Measurements from ENCODE around the gene CARD14.

CARD14 gene

DNA sequence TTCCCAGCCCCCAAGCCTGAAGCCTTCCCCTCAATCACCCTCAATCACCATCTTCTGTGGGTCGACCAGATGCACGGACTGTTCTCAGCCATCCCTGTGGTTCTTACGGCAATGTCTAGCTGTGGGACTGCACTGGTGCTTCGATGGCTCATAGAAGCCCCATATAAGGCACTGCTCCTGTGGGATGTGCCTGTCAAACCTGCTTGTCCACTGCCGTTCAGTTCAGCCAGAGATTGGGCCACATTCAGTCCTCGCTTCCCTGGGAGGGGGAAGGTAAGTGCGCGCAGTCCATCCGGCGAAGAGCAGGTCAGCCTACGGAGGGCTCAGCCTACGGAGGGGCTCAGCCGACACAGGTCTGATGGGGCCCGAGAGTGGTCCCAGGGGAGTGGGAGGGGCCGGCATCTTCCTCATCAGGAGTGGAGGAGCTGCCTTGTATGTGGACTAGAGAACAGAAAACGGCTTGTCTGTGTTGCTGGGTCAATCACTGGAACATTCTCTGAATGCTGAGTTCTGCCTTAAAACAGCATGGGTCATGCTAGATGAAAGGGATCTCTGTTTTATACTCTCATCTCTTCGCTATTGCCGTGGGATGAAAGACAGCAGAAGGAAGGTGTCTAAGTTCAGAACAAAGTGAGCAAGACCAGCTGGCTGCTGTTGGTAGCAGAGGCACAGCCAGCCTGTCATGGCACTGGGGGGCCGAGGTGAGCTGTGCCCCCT lies at the start of gene CARD14:
TSS of gene CARD14 (plus strand) at position 247 of the 717 bp plus-strand sequence. CDS start 11,409 bp downstream, outside the sequence.
- H3K4me3 Mint-ChIP-seq, result no peak within 1 kb of the TSS
- no peak for ATAC-seq

DNA sequence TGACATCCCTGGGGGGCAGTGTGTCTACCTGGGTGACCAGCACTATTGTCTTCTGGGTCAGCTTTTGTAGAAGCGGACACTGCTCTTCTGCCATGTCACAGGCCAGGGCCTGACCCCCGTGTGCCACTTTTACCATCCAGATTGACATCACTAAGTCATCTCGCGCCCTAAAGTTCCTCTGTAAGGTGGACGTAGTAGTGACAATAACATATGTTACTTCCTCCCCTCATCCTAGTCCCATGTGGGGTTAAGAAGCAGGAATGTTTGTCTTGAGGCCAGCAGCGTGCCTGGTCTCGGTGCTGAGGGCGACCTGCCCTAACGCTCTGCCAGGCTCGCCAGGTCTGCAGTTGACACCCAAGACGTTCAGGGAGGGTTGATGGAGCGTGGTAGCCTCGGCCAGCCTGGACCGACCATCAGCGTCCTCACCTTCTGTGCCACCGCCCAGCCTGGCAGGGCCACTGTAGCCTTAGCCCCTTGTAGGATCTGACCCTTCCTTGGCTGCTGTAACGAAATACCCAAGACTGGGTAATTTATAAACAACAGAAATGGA lies 47.7 kb upstream of the CARD14 start:
- H3K27ac Mint-ChIP-seq, result no peak overlapping the region

More for the DNA sequence above, at the start of gene CARD14:
- Mint-ChIP-seq H3K9me3 (peaks cover 4% of the 10 kb centered on the region), H3K4me1 (no peaks in the 10 kb centered on the region), H3K27ac (no peak within 1 kb of the TSS), H3K36me3 (no peaks in the 10 kb centered on the region), H3K27me3 (peaks cover 48% of the 10 kb centered on the region)

DNA sequence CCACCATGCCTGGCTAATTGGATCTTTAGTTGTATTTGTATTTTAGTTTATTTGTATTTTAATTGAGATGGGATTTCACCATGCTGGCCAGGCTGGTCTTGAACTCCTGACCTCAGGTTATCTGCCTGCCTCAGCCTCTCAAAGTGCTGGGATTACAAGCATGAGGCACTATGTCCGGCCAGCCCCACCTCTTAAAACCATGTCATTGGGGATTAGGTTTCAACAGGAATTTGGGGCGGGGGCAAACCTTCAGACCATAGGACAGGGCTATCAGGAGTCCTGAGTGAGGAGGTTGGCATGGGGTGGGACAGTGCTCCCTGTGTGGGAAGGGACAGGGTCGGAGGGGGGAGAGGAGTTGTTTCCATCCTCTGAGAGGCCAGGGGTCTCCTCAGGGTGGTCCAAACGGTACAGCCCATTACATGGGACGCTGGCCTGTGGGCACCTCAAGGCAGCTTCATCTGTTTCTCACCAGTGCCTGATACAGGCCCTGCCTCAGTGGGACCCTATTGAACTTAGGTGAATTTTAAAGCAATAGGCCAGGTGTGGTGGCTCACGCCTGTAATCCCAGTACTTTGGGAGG lies 46.8 kb upstream of the CARD14 start:
- H3K4me3 Mint-ChIP-seq, result no peak overlapping the region
- H3K36me3 Mint-ChIP-seq, result no peaks in the 10 kb centered on the region
- no peaks in the 10 kb centered on the region for H3K9me3 Mint-ChIP-seq

More for the DNA sequence above, 47.7 kb upstream of the CARD14 start:
- Mint-ChIP-seq H3K36me3 (no peaks in the 10 kb centered on the region), H3K27me3 (peaks cover 9% of the 10 kb centered on the region), H3K9me3 (no peaks in the 10 kb centered on the region), H3K4me3 (no peak overlapping the region), H3K4me1 (no peaks in the 10 kb centered on the region)
- no peak for ATAC-seq

DNA sequence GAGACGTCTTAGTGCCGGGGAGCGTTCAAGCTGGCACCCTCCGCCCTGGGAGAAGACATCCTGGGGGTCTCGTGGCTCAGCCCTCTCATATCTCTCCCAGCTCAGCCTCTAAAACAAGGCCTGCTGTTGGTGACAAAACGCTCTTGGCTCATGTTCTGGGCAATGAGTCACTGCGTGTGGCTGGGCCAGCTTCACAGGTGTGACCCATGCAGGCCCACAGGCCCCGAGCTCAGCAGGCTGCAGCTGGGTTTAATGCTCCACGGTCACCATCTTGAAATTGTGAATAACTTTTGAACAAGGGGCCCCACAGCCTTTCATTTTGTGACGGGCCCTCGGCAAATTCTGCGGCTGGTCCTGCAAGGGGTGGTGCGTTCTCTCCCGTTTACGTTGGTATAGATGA lies 46.0 kb upstream of the CARD14 start:
- no peaks in the 10 kb centered on the region for H3K9me3 Mint-ChIP-seq
- H3K27me3 Mint-ChIP-seq, result peaks cover 9% of the 10 kb centered on the region
- ATAC-seq, result no peak
- H3K36me3 Mint-ChIP-seq, result no peaks in the 10 kb centered on the region
- H3K4me3 Mint-ChIP-seq, result no peak overlapping the region
- H3K4me1 Mint-ChIP-seq, result no peaks in the 10 kb centered on the region
- H3K27ac Mint-ChIP-seq, result no peak overlapping the region

More for the DNA sequence above, 46.8 kb upstream of the CARD14 start:
- peaks cover 9% of the 10 kb centered on the region for H3K27me3 Mint-ChIP-seq
- no peak overlapping the region for H3K27ac Mint-ChIP-seq
- ATAC-seq, result no peak
- no peaks in the 10 kb centered on the region for H3K4me1 Mint-ChIP-seq

DNA sequence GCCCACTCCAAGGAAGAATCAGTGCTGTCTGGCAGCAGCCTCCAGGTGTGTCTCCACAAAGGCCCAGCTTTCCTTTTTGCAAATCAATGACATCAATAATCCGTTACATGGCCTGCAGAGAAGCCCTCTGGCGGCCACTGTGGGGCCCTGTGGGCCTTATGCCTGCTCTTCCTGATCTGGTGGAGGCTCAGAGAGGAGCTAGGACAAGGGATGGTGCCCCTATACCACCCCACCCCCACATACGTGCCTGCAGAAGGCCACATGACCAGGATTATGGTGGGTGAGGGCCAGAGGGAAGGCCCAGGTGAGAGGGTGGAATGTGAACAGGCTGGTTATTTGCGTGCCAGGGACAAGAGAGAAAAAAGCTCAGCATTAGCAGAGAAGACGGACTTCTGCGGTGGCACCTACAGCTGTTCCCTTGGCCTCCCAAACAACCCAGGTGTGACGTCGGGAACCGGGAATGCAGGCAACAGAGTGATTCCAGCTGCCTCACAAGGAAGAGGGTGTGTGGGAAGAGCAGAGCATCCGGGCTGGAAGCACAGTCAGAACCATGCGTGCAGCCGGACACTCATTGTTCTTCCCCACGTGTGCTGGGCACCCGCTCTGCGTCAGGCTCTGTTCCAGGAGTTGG lies 45.4 kb upstream of the CARD14 start:
- Mint-ChIP-seq H3K27ac (no peak overlapping the region), H3K9me3 (no peaks in the 10 kb centered on the region), H3K4me3 (no peak overlapping the region), H3K36me3 (no peaks in the 10 kb centered on the region), H3K4me1 (no peaks in the 10 kb centered on the region), H3K27me3 (peaks cover 9% of the 10 kb centered on the region)
- ATAC-seq, result no peak

DNA sequence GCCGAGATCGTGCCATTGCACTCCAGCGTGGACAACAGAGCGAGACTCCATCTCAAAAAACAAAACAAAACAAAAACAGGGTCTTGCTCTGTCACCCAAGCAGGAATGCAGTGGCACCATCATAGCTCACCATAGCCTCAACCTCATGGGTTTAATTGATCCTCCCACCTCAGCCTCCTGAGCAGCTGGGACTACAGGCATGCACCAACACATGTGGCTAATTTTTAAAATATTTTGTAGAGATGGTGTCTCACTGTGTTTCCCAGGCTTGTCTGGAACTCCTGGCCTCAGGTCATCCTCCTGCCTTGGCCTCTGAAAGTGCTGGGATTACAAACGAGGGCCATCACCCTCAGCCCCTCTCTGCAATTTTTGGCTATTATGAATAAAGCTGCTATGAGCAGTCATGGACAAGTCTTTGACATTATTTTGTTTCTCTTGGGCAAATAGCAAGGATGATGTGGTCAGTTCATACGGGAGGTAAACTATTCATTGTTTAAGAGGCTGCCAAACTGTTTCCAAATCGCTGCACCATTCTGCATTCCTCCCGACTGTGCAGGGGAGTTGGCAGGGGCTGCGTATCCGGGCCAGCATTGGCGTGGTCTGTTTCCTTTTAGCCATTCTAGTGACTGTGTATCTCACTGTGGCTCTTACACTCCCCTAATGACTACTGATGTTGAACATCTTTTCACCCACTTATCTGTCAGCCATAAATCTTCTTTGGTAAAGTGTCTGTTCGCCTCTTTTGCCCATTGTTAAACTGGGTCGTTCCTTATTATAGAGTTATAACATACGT lies 44.0 kb upstream of the CARD14 start:
- Mint-ChIP-seq H3K4me3 (no peak overlapping the region), H3K4me1 (no peaks in the 10 kb centered on the region), H3K27me3 (peaks cover 9% of the 10 kb centered on the region), H3K27ac (no peak overlapping the region), H3K36me3 (no peaks in the 10 kb centered on the region), H3K9me3 (no peaks in the 10 kb centered on the region)
- ATAC-seq, result no peak

DNA sequence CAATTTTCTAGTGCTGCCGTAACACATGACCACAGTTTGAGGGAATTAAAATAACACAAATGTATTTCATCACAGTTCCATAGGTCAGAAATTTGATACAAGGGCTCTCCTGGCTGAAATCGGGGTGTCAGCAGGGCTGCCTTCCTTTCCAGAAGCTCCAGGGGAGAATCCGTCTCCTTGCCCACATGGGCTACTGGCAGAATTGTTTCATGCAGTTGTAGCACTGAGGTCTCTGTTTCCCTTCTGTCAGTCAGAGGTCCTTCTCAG lies 43.4 kb upstream of the CARD14 start:
- Mint-ChIP-seq H3K36me3 (no peaks in the 10 kb centered on the region), H3K27ac (no peak overlapping the region), H3K9me3 (no peaks in the 10 kb centered on the region), H3K27me3 (peaks cover 9% of the 10 kb centered on the region), H3K4me3 (no peak overlapping the region), H3K4me1 (no peaks in the 10 kb centered on the region)
- ATAC-seq, result no peak

DNA sequence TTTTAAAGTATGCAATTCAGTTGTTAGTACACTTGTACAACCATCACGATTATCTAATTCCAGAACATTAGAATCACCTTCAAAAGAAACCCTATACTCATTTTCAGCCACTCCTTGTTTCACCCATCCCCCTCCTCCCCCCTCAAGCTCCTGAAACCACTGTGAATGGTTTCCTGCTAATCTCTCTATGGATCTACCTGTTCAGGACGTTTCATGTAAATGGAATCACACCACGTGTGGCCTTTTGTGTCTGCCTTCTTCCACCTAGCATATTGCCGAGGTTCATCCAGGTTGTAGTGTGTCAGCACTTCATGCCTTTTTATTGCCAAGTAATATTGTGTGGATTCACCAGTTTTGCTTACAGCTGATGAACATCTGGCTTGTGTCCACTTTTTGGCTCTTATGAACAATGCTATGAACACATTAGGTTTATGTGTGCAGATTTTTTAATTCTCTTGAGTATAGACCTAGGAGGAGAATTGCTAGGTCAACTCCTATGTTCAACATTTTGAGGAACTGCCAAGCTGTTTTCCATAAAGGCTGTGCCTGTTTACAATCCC lies 40.7 kb upstream of the CARD14 start:
- Mint-ChIP-seq H3K9me3 (no peaks in the 10 kb centered on the region), H3K36me3 (peaks cover 18% of the 10 kb centered on the region), H3K27ac (no peak overlapping the region), H3K27me3 (peaks cover 7% of the 10 kb centered on the region), H3K4me3 (no peak overlapping the region), H3K4me1 (no peaks in the 10 kb centered on the region)
- no peak for ATAC-seq

DNA sequence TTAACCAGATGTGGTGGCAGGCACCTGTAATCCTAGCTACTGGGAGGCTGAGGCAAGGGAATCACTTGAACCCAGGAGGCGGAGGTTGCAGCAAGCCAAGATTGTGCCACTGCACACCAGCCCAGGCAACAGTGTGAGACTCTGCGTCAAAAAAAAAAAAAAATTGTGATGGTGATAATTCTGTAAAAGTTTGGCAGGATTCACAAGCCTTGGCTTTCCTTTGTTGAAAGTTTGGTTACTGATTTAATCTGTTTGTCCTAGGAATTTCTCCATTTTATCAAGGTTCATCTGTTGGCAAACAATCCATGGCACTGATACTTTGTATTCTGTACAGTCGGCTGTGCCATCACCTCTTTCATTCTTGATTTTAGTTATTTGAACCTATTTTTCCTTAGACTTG lies 38.8 kb upstream of the CARD14 start:
- Mint-ChIP-seq H3K27me3 (no peaks in the 10 kb centered on the region), H3K4me3 (no peak overlapping the region), H3K4me1 (no peaks in the 10 kb centered on the region), H3K36me3 (peaks cover 37% of the 10 kb centered on the region), H3K9me3 (no peaks in the 10 kb centered on the region), H3K27ac (no peak overlapping the region)
- no peak for ATAC-seq

DNA sequence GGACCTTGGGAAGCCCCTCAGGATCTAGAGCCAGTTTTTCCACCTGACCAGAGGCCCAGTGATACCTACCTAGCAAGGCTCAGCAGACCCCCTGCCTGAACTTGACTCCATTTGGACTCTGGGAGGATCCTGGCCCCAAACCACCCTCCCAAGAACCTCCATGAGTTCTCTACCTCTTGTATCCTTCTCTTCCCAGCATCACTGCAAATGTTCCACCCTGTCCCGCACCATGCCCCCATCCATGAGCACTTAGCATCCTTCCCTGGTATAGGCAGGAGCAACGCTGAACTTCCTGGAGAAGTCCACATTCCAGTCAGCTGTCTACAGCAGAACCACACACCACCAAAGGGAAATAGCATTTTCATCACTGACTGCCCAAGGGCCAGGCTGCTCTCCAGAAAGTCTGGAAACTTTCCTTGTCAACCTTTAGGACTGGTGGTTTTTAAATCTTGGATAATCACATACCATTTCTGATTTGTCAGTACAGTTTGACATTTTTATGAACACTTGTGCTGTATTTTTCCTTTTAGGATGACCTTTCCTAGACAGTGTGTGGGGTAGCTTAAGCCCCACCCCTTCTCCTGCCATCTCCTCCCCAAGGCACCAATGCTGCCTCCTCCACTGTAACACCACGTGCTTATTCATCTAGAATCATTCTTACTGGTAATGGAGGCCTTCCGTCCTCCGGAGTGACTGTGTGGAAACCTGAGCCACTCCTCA lies 36.8 kb upstream of the CARD14 start:
- Mint-ChIP-seq H3K4me1 (no peaks in the 10 kb centered on the region), H3K9me3 (no peaks in the 10 kb centered on the region), H3K27me3 (no peaks in the 10 kb centered on the region), H3K27ac (no peak overlapping the region), H3K36me3 (peaks cover 52% of the 10 kb centered on the region), H3K4me3 (no peak overlapping the region)
- no peak for ATAC-seq

DNA sequence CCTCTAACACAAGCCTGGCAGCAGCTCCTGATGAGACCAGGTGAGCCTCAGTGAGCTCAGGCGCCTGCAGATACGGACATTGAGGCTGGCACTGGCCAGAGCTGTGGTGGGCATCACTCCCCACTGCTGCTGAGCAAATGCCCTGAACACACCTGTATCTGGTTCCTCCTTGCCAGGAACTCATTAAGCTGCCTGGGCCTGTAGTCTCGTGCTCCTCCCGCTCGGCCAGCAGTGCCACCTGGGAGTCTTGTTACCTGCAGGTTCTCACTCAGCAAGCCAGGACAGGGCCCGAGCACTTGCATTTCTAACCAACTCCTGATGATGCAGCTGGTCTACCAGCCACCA lies 36.2 kb upstream of the CARD14 start:
- Mint-ChIP-seq H3K36me3 (peaks cover 57% of the 10 kb centered on the region), H3K9me3 (no peaks in the 10 kb centered on the region), H3K4me1 (no peaks in the 10 kb centered on the region), H3K27ac (no peak overlapping the region), H3K4me3 (no peak overlapping the region), H3K27me3 (no peaks in the 10 kb centered on the region)
- ATAC-seq, result no peak

DNA sequence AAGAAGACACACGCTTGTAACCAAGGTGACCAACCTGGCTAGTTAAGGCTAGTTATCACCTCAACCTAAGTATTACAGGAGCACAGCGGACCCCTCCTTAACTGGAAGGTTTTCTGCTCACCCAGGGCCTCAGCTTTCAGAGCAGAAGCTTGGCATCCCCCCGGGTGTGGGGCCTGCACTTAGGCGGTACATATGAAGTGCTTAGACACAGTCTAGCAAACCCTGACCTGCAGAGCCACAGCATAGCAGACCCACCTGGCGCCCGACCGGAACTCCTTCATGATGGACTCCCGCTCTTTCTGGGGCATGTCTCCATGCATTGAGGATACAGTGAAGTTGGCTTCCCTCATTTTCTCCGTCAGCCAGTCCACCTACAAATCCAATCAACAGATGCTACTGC lies 32.7 kb upstream of the CARD14 start:
- Mint-ChIP-seq H3K36me3 (peaks cover 83% of the 10 kb centered on the region), H3K27me3 (no peaks in the 10 kb centered on the region)
- ATAC-seq, result no peak

DNA sequence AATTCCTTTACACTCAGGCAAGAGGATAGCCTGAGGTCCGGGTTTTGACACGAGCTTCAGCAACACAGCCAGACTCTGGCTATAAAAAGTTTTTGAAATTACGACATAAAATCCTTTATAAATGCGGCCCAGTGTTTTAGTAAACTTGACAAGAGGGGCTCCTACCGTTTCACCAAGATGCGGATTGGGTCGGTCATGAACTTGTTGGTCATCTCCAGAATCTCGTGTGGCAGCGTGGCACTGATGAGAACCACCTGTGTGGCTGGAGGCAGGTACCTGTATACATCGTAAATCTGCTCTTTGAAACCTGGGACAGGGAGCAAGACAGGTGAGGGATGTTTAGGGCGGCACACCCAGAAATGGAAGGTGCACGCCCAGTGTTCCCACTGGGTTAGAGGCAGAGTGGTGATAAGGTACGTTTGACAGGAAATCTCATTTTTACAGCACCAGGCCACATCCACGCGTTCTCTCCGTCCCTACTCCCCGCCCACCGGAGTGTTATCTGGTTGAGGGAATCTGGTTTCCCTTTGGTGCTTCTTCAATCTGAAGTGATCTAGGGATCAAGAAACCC lies 30.9 kb upstream of the CARD14 start:
- no peaks in the 10 kb centered on the region for H3K9me3 Mint-ChIP-seq
- ATAC-seq, result no peak
- H3K27me3 Mint-ChIP-seq, result no peaks in the 10 kb centered on the region
- no peak overlapping the region for H3K27ac Mint-ChIP-seq
- peaks cover 80% of the 10 kb centered on the region for H3K36me3 Mint-ChIP-seq
- H3K4me3 Mint-ChIP-seq, result no peak overlapping the region
- no peaks in the 10 kb centered on the region for H3K4me1 Mint-ChIP-seq

More for the DNA sequence above, 32.7 kb upstream of the CARD14 start:
- Mint-ChIP-seq H3K27ac (no peak overlapping the region), H3K4me1 (no peaks in the 10 kb centered on the region), H3K9me3 (no peaks in the 10 kb centered on the region), H3K4me3 (no peak overlapping the region)

DNA sequence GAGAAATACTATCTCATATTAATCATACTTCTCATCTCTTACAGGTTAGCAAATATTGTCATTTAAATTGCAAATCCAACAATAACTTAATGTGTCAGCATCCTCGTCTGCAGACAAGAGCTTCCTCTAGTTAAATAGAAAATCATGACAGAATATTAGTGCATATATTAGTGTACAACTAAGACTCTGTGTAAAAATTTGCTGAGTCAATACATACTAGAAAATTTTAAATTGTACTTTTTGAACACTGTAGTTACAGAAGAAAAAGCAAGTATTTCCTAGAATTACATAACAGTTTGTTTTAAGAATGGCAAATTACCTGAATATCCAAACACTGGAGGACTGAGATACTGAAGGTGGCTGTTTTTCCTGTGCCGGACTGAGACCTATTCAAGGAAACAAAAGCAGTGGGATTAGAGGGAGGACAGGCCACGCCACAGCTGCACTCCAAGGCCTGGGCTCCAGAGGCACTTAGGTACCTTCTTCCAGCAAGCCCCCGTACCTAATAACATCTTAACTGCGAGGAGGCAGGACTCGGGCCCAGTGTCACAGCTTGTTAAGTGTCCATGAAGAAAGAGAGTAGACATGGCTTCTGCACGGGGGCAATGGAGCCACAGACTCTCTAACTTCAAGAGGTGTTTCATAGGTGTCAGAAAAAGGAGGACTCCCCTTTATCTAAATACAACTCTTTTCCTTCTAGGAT lies 28.2 kb upstream of the CARD14 start:
- Mint-ChIP-seq H3K9me3 (no peaks in the 10 kb centered on the region), H3K4me1 (peaks cover 17% of the 10 kb centered on the region), H3K4me3 (no peak overlapping the region), H3K27ac (no peak overlapping the region), H3K36me3 (peaks cover 66% of the 10 kb centered on the region), H3K27me3 (no peaks in the 10 kb centered on the region)
- ATAC-seq, result no peak

Data from stimulated activated memory B cell treated with anti-CD40 and anti-IgM and Interleukin-4, amounts not matched to agents 10 μg/mL and 1 μg/mL and 100 μg/mL, for 72 hours (primary cell).